ENCODE results near the gene SPATS2.

SPATS2 gene

DNA sequence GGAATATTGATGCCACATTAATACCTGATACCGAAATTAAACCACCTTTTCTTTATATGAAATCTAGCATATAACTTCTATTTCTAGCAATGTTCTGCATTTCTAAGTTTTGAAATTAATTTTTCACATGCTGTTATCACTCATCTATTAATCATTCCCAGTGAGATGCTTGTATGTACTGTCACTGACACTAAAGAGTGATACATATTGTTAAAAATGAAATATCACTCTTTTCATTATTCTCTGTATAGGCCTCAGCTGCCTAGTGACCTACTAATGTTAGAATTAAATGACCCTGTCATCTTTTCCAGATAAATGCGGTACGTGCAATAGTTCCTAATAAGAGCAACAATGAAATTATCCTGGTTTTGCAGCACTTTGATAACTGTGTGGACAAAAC, 121.9 kb downstream of the SPATS2 start:
- peaks cover 8% of the 10 kb centered on the region for H3K36me3 ChIP-seq (ENCODE audit: insufficient read depth, insufficient read length, low read length)
- H3K4me1 ChIP-seq (ENCODE audit: insufficient read depth, insufficient read length) = no peaks in the 10 kb centered on the region
- H3K27me3 ChIP-seq (ENCODE audit: insufficient read depth, insufficient read length) = no peaks in the 10 kb centered on the region
- no peak for DNase-seq (ENCODE audit: low read depth, low spot score)
- no peak overlapping the region for H3K4me3 ChIP-seq (ENCODE audit: insufficient read length, low read depth)
- H3K9ac ChIP-seq (ENCODE audit: insufficient read length, low read depth) = no peak overlapping the region
- no peaks in the 10 kb centered on the region for H3K9me3 ChIP-seq (ENCODE audit: insufficient read depth, low read length)
- TF ChIP-seq YY1 (IDR thresholded peaks at IDR 0.05; ENCODE audit: insufficient read depth, insufficient read length) = no peak
- TF ChIP-seq ZNF274 (IDR thresholded peaks at IDR 0.05; ENCODE audit: low read depth, low read length) = no peak
- TF ChIP-seq SUZ12 (IDR thresholded peaks at IDR 0.05; ENCODE audit: extremely low read depth, insufficient read depth, insufficient read length) = no peak

- Histone ChIP-seq H3K9ac (ENCODE audit: insufficient read length, low read depth) (no peak overlapping the region), H3K4me1 (ENCODE audit: insufficient read depth, insufficient read length) (no peaks in the 10 kb centered on the region), H3K27me3 (ENCODE audit: insufficient read depth, insufficient read length) (no peaks in the 10 kb centered on the region), H3K36me3 (ENCODE audit: insufficient read depth, insufficient read length, low read length) (peaks cover 12% of the 10 kb centered on the region), H3K4me3 (ENCODE audit: insufficient read length, low read depth) (no peak overlapping the region), H3K9me3 (ENCODE audit: insufficient read depth, low read length) (no peaks in the 10 kb centered on the region)
- peak; percentile 33 for DNase-seq (ENCODE audit: low read depth, low spot score)
- TF ChIP-seq SUZ12 (IDR thresholded peaks at IDR 0.05; ENCODE audit: extremely low read depth, insufficient read depth, insufficient read length) = no peak
- TF ChIP-seq YY1 (IDR thresholded peaks at IDR 0.05; ENCODE audit: insufficient read depth, insufficient read length) = no peak
- TF ChIP-seq ZNF274 (IDR thresholded peaks at IDR 0.05; ENCODE audit: low read depth, low read length) = no peak
These were observed 122.5 kb downstream of the SPATS2 start for GRCh38 chr12:49489720-49490119.

- Histone ChIP-seq H3K9me3 (ENCODE audit: insufficient read depth, low read length) (no peaks in the 10 kb centered on the region), H3K4me3 (ENCODE audit: insufficient read length, low read depth) (no peak overlapping the region), H3K27me3 (ENCODE audit: insufficient read depth, insufficient read length) (no peaks in the 10 kb centered on the region), H3K4me1 (ENCODE audit: insufficient read depth, insufficient read length) (no peaks in the 10 kb centered on the region), H3K36me3 (ENCODE audit: insufficient read depth, insufficient read length, low read length) (peaks cover 13% of the 10 kb centered on the region), H3K9ac (ENCODE audit: insufficient read length, low read depth) (no peak overlapping the region)
- TF ChIP-seq SUZ12 (IDR thresholded peaks at IDR 0.05; ENCODE audit: extremely low read depth, insufficient read depth, insufficient read length) = no peak
- TF ChIP-seq YY1 (IDR thresholded peaks at IDR 0.05; ENCODE audit: insufficient read depth, insufficient read length) = no peak
- no peak for TF ChIP-seq ZNF274 (IDR thresholded peaks at IDR 0.05; ENCODE audit: low read depth, low read length)
- DNase-seq (ENCODE audit: low read depth, low spot score) = no peak
These were observed 124.6 kb downstream of the SPATS2 start for GRCh38 chr12:49491823-49492222.

GRCh38 chr12:49493900-49494299, 126.6 kb downstream of the SPATS2 start:
- Histone ChIP-seq H3K9ac (ENCODE audit: insufficient read length, low read depth) (no peak overlapping the region), H3K4me3 (ENCODE audit: insufficient read length, low read depth) (no peak overlapping the region), H3K27me3 (ENCODE audit: insufficient read depth, insufficient read length) (no peaks in the 10 kb centered on the region), H3K36me3 (ENCODE audit: insufficient read depth, insufficient read length, low read length) (peaks cover 17% of the 10 kb centered on the region), H3K9me3 (ENCODE audit: insufficient read depth, low read length) (no peaks in the 10 kb centered on the region), H3K4me1 (ENCODE audit: insufficient read depth, insufficient read length) (no peaks in the 10 kb centered on the region)
- DNase-seq (ENCODE audit: low read depth, low spot score) = no peak
- TF ChIP-seq YY1 (IDR thresholded peaks at IDR 0.05; ENCODE audit: insufficient read depth, insufficient read length) (no peak), SUZ12 (IDR thresholded peaks at IDR 0.05; ENCODE audit: extremely low read depth, insufficient read depth, insufficient read length) (no peak), ZNF274 (IDR thresholded peaks at IDR 0.05; ENCODE audit: low read depth, low read length) (no peak)

- TF ChIP-seq ZNF274 (IDR thresholded peaks at IDR 0.05; ENCODE audit: low read depth, low read length) (no peak), SUZ12 (IDR thresholded peaks at IDR 0.05; ENCODE audit: extremely low read depth, insufficient read depth, insufficient read length) (no peak), YY1 (IDR thresholded peaks at IDR 0.05; ENCODE audit: insufficient read depth, insufficient read length) (no peak)
These were observed 129.4 kb downstream of the SPATS2 start for GRCh38 chr12:49496417-49497360.

GRCh38 chr12:49501895-49502294, 134.6 kb downstream of the SPATS2 start:
- Histone ChIP-seq H3K9me3 (ENCODE audit: insufficient read depth, low read length) (no peaks in the 10 kb centered on the region), H3K9ac (ENCODE audit: insufficient read length, low read depth) (no peak overlapping the region), H3K27me3 (ENCODE audit: insufficient read depth, insufficient read length) (no peaks in the 10 kb centered on the region), H3K36me3 (ENCODE audit: insufficient read depth, insufficient read length, low read length) (peaks cover 45% of the 10 kb centered on the region), H3K4me3 (ENCODE audit: insufficient read length, low read depth) (no peak overlapping the region), H3K4me1 (ENCODE audit: insufficient read depth, insufficient read length) (no peaks in the 10 kb centered on the region)
- TF ChIP-seq SUZ12 (IDR thresholded peaks at IDR 0.05; ENCODE audit: extremely low read depth, insufficient read depth, insufficient read length) = no peak
- TF ChIP-seq YY1 (IDR thresholded peaks at IDR 0.05; ENCODE audit: insufficient read depth, insufficient read length) = no peak
- TF ChIP-seq ZNF274 (IDR thresholded peaks at IDR 0.05; ENCODE audit: low read depth, low read length) = no peak
- no peak for DNase-seq (ENCODE audit: low read depth, low spot score)

More at GRCh38 chr12:49496417-49497360, 129.4 kb downstream of the SPATS2 start:
- H3K9ac ChIP-seq (ENCODE audit: insufficient read length, low read depth) = no peak overlapping the region
- no peaks in the 10 kb centered on the region for H3K4me1 ChIP-seq (ENCODE audit: insufficient read depth, insufficient read length)
- no peak overlapping the region for H3K4me3 ChIP-seq (ENCODE audit: insufficient read length, low read depth)
- H3K27me3 ChIP-seq (ENCODE audit: insufficient read depth, insufficient read length) = no peaks in the 10 kb centered on the region
- no peaks in the 10 kb centered on the region for H3K9me3 ChIP-seq (ENCODE audit: insufficient read depth, low read length)
- peaks cover 37% of the 10 kb centered on the region for H3K36me3 ChIP-seq (ENCODE audit: insufficient read depth, insufficient read length, low read length)
- no peak for DNase-seq (ENCODE audit: low read depth, low spot score)

- Histone ChIP-seq H3K36me3 (ENCODE audit: insufficient read depth, insufficient read length, low read length) (peaks cover 42% of the 10 kb centered on the region), H3K9ac (ENCODE audit: insufficient read length, low read depth) (no peak overlapping the region), H3K27me3 (ENCODE audit: insufficient read depth, insufficient read length) (no peaks in the 10 kb centered on the region), H3K4me1 (ENCODE audit: insufficient read depth, insufficient read length) (no peaks in the 10 kb centered on the region), H3K9me3 (ENCODE audit: insufficient read depth, low read length) (no peaks in the 10 kb centered on the region), H3K4me3 (ENCODE audit: insufficient read length, low read depth) (no peak overlapping the region)
- TF ChIP-seq SUZ12 (IDR thresholded peaks at IDR 0.05; ENCODE audit: extremely low read depth, insufficient read depth, insufficient read length) (no peak), ZNF274 (IDR thresholded peaks at IDR 0.05; ENCODE audit: low read depth, low read length) (no peak), YY1 (IDR thresholded peaks at IDR 0.05; ENCODE audit: insufficient read depth, insufficient read length) (no peak)
- no peak for DNase-seq (ENCODE audit: low read depth, low spot score)
These were observed 135.3 kb downstream of the SPATS2 start for GRCh38 chr12:49502590-49502989.
